OCI-M2 (cell line): ENCODE results near the gene PRDM15.
A peak's percentile ranks its signal among the peaks of the same experiment; 100 is the strongest.

Experiments
- DNase-seq: peaks from one replicate; lab custom pipeline; 2025; ENCODE audit not compliant: unreplicated experiment; lab: John Stamatoyannopoulos, UW

The PRDM15 gene

GRCh38 chr21:41887667-41888066, 8.5 kb upstream of the PRDM15 start:
- no peak for DNase-seq

- DNase-seq = no peak
Observed at GRCh38 chr21:41886328-41886727, 7.2 kb upstream of the PRDM15 start.

- DNase-seq = no peak
Observed at GRCh38 chr21:41885341-41886024, 6.3 kb upstream of the PRDM15 start.

- no peak for DNase-seq
Observed at GRCh38 chr21:41884501-41885030, 5.4 kb upstream of the PRDM15 start.

GRCh38 chr21:41883582-41883981, 4.4 kb upstream of the PRDM15 start:
- DNase-seq = no peak

- DNase-seq = no peak
Observed at GRCh38 chr21:41881051-41881450, 1.9 kb upstream of the PRDM15 start.

GRCh38 chr21:41880153-41880552, 1.0 kb upstream of the PRDM15 start:
- no peak for DNase-seq

GRCh38 chr21:41878831-41879189, 334 bp downstream of the PRDM15 start:
- DNase-seq = peak; percentile 79

- DNase-seq = peak; percentile 91
Observed at GRCh38 chr21:41877901-41878830, 978 bp downstream of the PRDM15 start.

GRCh38 chr21:41876928-41877652, 2.1 kb downstream of the PRDM15 start:
- no peak for DNase-seq

GRCh38 chr21:41876396-41876795, 2.7 kb downstream of the PRDM15 start:
- DNase-seq = no peak

GRCh38 chr21:41875086-41875485, 4.1 kb downstream of the PRDM15 start:
- no peak for DNase-seq

GRCh38 chr21:41874611-41875010, 4.5 kb downstream of the PRDM15 start:
- no peak for DNase-seq

- no peak for DNase-seq
Observed at GRCh38 chr21:41873426-41873825, 5.7 kb downstream of the PRDM15 start.

- DNase-seq = no peak
Observed at GRCh38 chr21:41873005-41873404, 6.1 kb downstream of the PRDM15 start.

- DNase-seq = no peak
Observed at GRCh38 chr21:41871293-41872030, 7.7 kb downstream of the PRDM15 start.

GRCh38 chr21:41869771-41870170, 9.4 kb downstream of the PRDM15 start:
- DNase-seq = no peak

GRCh38 chr21:41868062-41868710, 11.0 kb downstream of the PRDM15 start:
- DNase-seq = no peak

GRCh38 chr21:41867313-41867712, 11.8 kb downstream of the PRDM15 start:
- no peak for DNase-seq

GRCh38 chr21:41866274-41866809, 12.8 kb downstream of the PRDM15 start:
- no peak for DNase-seq
